SH-SY5Y (cell line): ENCODE data around the gene HIVEP2.

Experiments
- GATA2 ChIP-seq: IDR thresholded peaks from 2 replicates; pipeline ENCODE4 v1.6.1; 2011; ENCODE audit warnings: mild to moderate bottlenecking, low read depth, low read length
- GATA3 ChIP-seq: IDR thresholded peaks from 2 replicates; pipeline ENCODE4 v1.6.1; 2011; ENCODE audit warnings: low read depth, mild to moderate bottlenecking, low read length, moderate library complexity

DNA sequence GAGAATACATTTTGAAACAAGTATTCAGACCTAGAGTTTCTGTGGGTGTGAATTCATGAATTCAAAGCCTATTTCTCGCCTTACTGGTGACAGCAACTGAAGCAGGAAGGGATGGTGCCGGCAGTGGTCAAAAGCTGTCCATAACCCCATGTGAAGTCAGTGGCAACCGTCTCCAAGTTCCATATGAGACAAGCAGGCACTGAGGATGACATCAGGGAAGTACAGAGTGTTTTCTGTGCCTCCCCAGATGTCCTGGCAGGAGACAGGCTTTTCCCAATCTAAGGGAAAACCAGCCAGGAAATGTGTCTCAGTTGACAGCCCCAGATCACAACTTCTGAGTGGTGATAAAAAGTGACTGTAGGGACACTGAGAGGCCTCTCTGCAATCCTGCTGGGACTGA lies 66.6 kb downstream of the HIVEP2 start:
- TF ChIP-seq GATA2 (no peak), GATA3 (no peak)
